ENCODE data around the gene FREM1. TPM values are rescaled to one million over a fixed set of nuclear protein-coding genes. Genes with fewer than 3 reads are reported as not detected.

Gene FREM1
- total and polyA plus RNA-seq, 4 donors: 6.9 to 18.9 (median 14.6) TPM

- no peaks in the 10 kb centered on the region for H3K36me3 ChIP-seq (ENCODE audit: control insufficient read depth in 1 of 2, insufficient read depth in 2 of 2, low read length in 1 of 2)
- peaks cover 0 to 4% of the 10 kb centered on the region in 2 donors for H3K4me1 ChIP-seq (ENCODE audit: control insufficient read depth in 1 of 2, insufficient read depth in 2 of 2, low read length in 2 of 2)
- peak within 1 kb of the TSS; percentile 54 to 96 for H3K4me3 ChIP-seq (ENCODE audit: low read length in 2 of 2)
- DNase-seq (peak; percentile 85 to 92), ATAC-seq (ENCODE audit: low FRiP score) (peak; percentile 94)
- no peaks in the 10 kb centered on the region for H3K9me3 ChIP-seq (ENCODE audit: control insufficient read depth, low read length)
- 1 to 2% methylated on average over 42 to 50 of the region's 50 CpGs for WGBS, 2 donors
- no peaks in the 10 kb centered on the region for H3K27me3 ChIP-seq (ENCODE audit: control insufficient read depth in 1 of 2, insufficient read depth in 2 of 2, low read length in 1 of 2)
- H3K27ac ChIP-seq (ENCODE audit: low read depth in 1 of 2, low read length in 2 of 2): no peak within 1 kb of the TSS
- intact Hi-C loops (cut with DNase I): no loop called here
Observed at GRCh38 chr9:14693251-14693861, 216.9 kb downstream of the FREM1 start, which contains the start of gene ZDHHC21. Gene ZDHHC21, minus strand, starts transcription at chr9:14693432. Its CDS starts 19,092 bp downstream, at chr9:14674340.

GRCh38 chr9:14692470-14693250 lies 217.6 kb downstream of the FREM1 start:
- 1% methylated on average over 10 to 35 of the region's 35 CpGs for WGBS, 2 donors
- Histone ChIP-seq H3K36me3 (ENCODE audit: control insufficient read depth in 1 of 2, insufficient read depth in 2 of 2, low read length in 1 of 2) (no peaks in the 10 kb centered on the region), H3K4me3 (ENCODE audit: low read length in 2 of 2) (peak overlapping the region; percentile 54 to 96), H3K27ac (ENCODE audit: low read depth in 1 of 2, low read length in 2 of 2) (no peak overlapping the region), H3K27me3 (ENCODE audit: control insufficient read depth in 1 of 2, insufficient read depth in 2 of 2, low read length in 1 of 2) (no peaks in the 10 kb centered on the region), H3K4me1 (ENCODE audit: control insufficient read depth in 1 of 2, insufficient read depth in 2 of 2, low read length in 2 of 2) (peaks cover 0 to 4% of the 10 kb centered on the region in 2 donors), H3K9me3 (ENCODE audit: control insufficient read depth, low read length) (no peaks in the 10 kb centered on the region)
- intact Hi-C loops (cut with DNase I): no loop called here
- DNase-seq: peak; percentile 42 to 67
- peak; percentile 44 for ATAC-seq (ENCODE audit: low FRiP score)

GRCh38 chr9:14690948-14691730 lies 219.1 kb downstream of the FREM1 start:
- intact Hi-C loops (cut with DNase I): no loop called here
- no peak for ATAC-seq (ENCODE audit: low FRiP score)
- H3K4me3 ChIP-seq (ENCODE audit: low read length in 2 of 2): no peak overlapping the region

GRCh38 chr9:14687042-14687719 lies 223.0 kb downstream of the FREM1 start:
- WGBS, 2 donors: 71% methylated on average over 12 of the region's 12 CpGs
- ATAC-seq (ENCODE audit: low FRiP score) (no peak), DNase-seq (peak in 1 of 2 donors; percentile 39)
- H3K36me3 ChIP-seq (ENCODE audit: control insufficient read depth in 1 of 2, insufficient read depth in 2 of 2, low read length in 1 of 2): no peaks in the 10 kb centered on the region
- no peaks in the 10 kb centered on the region for H3K4me1 ChIP-seq (ENCODE audit: control insufficient read depth in 1 of 2, insufficient read depth in 2 of 2, low read length in 2 of 2)
- no peak overlapping the region for H3K27ac ChIP-seq (ENCODE audit: low read depth in 1 of 2, low read length in 2 of 2)
- H3K4me3 ChIP-seq (ENCODE audit: low read length in 2 of 2): no peak overlapping the region
- intact Hi-C loops (cut with DNase I): no loop called here
- H3K27me3 ChIP-seq (ENCODE audit: control insufficient read depth in 1 of 2, insufficient read depth in 2 of 2, low read length in 1 of 2): no peaks in the 10 kb centered on the region
- no peaks in the 10 kb centered on the region for H3K9me3 ChIP-seq (ENCODE audit: control insufficient read depth, low read length)

More at GRCh38 chr9:14690948-14691730, 219.1 kb downstream of the FREM1 start:
- peaks cover 0 to 4% of the 10 kb centered on the region in 2 donors for H3K4me1 ChIP-seq (ENCODE audit: control insufficient read depth in 1 of 2, insufficient read depth in 2 of 2, low read length in 2 of 2)
- no peaks in the 10 kb centered on the region for H3K36me3 ChIP-seq (ENCODE audit: control insufficient read depth in 1 of 2, insufficient read depth in 2 of 2, low read length in 1 of 2)
- H3K27ac ChIP-seq (ENCODE audit: low read depth in 1 of 2, low read length in 2 of 2): no peak overlapping the region
- WGBS, 2 donors: 75 to 77% methylated on average over 7 of the region's 7 CpGs
- H3K27me3 ChIP-seq (ENCODE audit: control insufficient read depth in 1 of 2, insufficient read depth in 2 of 2, low read length in 1 of 2): no peaks in the 10 kb centered on the region
- DNase-seq: no peak
- H3K9me3 ChIP-seq (ENCODE audit: control insufficient read depth, low read length): no peaks in the 10 kb centered on the region

- Histone ChIP-seq H3K36me3 (ENCODE audit: control insufficient read depth in 1 of 2, insufficient read depth in 2 of 2, low read length in 1 of 2) (no peaks in the 10 kb centered on the region), H3K4me3 (ENCODE audit: low read length in 2 of 2) (no peak overlapping the region), H3K27me3 (ENCODE audit: control insufficient read depth in 1 of 2, insufficient read depth in 2 of 2, low read length in 1 of 2) (no peaks in the 10 kb centered on the region), H3K9me3 (ENCODE audit: control insufficient read depth, low read length) (no peaks in the 10 kb centered on the region), H3K27ac (ENCODE audit: low read depth in 1 of 2, low read length in 2 of 2) (no peak overlapping the region), H3K4me1 (ENCODE audit: control insufficient read depth in 1 of 2, insufficient read depth in 2 of 2, low read length in 2 of 2) (no peaks in the 10 kb centered on the region)
- ATAC-seq (ENCODE audit: low FRiP score): no peak
- intact Hi-C loops (cut with DNase I): no loop called here
- DNase-seq: no peak
Observed at GRCh38 chr9:14686168-14686567, 224.1 kb downstream of the FREM1 start.

Other genes with a start within 250 kb of the FREM1 start
- 10 to 100 TPM; 16.3 to 17.7 TPM for gene ZDHHC21, start 217.0 kb downstream of the FREM1 start, total RNA-seq
- gene ZDHHC21, start 217.0 kb downstream of the FREM1 start, polyA plus RNA-seq: 1 to 10 TPM; 2.3 to 5.1 TPM
- gene CER1, start 187.7 kb downstream of the FREM1 start, total RNA-seq: under 1 TPM in 1 of 2 donors, not detected in 1; 0.29 TPM
- not detected for gene CER1, start 187.7 kb downstream of the FREM1 start, polyA plus RNA-seq